Natural killer cell treated with Interleukin-12 subunit alpha and Interleukin-12 subunit beta and Interleukin-15 and Interleukin-18, amount 100 ng/mL, for 72 hours (primary cell): ENCODE results near the gene LRRK1. TPM values are rescaled to one million over a fixed set of nuclear protein-coding genes. Genes with fewer than 3 reads are reported as not detected.
"Not testable (repeated sequence)": the region's sequence is repeated elsewhere in the genome, so short reads cannot be mapped to it uniquely, and the experiment has no call there.

Source experiments
- ATAC-seq, 2 donors: fragments of 150-1000 bp; cut with Tn5 transposase in 1 of 2; sonication (Bioruptor Pico), chemical (Tn5 transposase) in 1 of 2; 2 replicates each; pipeline ENCODE4 v1.10.0; 2021
- DNase-seq: peaks from one replicate; pipeline ENCODE4 v3.0.0; 2022; ENCODE audit warnings: low spot score
- H3K27ac Mint-ChIP-seq, 2 donors: 1 replicate in 1 of 2; 2 replicates in 1 of 2; pipeline ENCODE4 v1.8.0; 2022; ENCODE audit warnings: mixed read lengths in 2 of 2, mild to moderate bottlenecking in 1 of 2, moderate library complexity in 1 of 2
- H3K27me3 Mint-ChIP-seq, 2 donors: 1 replicate in 1 of 2; 2 replicates in 1 of 2; pipeline ENCODE4 v1.8.0; 2022; ENCODE audit warnings: mixed read lengths in 2 of 2
- H3K36me3 Mint-ChIP-seq: one replicate; pipeline ENCODE4 v1.8.0; 2022; ENCODE audit warnings: mixed read lengths
- H3K4me1 Mint-ChIP-seq, 2 donors: 1 replicate in 1 of 2; 2 replicates in 1 of 2; pipeline ENCODE4 v1.8.0; 2022; ENCODE audit warnings: low read depth in 2 of 2, mixed read lengths in 2 of 2, mild to moderate bottlenecking in 1 of 2
- H3K4me3 Mint-ChIP-seq: one replicate; pipeline ENCODE4 v1.8.0; 2022; ENCODE audit warnings: mixed read lengths
- H3K9me3 Mint-ChIP-seq: 2 replicates; pipeline ENCODE4 v1.8.0; 2022; ENCODE audit warnings: mixed read lengths
- total RNA-seq, 2 donors: library from RNA; stranded (reverse); gene quantifications; one replicate each; pipeline ENCODE4 v1.2.3, GENCODE V29; 2022

Gene LRRK1
- total RNA-seq, 2 donors from 2014 or later, result 0.17 to 0.70 TPM

- H3K27ac Mint-ChIP-seq, result peak overlapping the region in 1 of 2 donors; percentile 19
- H3K9me3 Mint-ChIP-seq, result no peaks in the 10 kb centered on the region
- no peaks in the 10 kb centered on the region for H3K36me3 Mint-ChIP-seq
- DNase-seq (no peak), ATAC-seq (no peak)
- no peak overlapping the region for H3K4me3 Mint-ChIP-seq
- H3K27me3 Mint-ChIP-seq, result peaks cover 6 to 8% of the 10 kb centered on the region in 2 donors
- no peaks in the 10 kb centered on the region for H3K4me1 Mint-ChIP-seq
These were observed 151.5 kb downstream of the LRRK1 start for GRCh38 chr15:101070502-101071273.

- Mint-ChIP-seq H3K4me1 (no peaks in the 10 kb centered on the region), H3K4me3 (no peak overlapping the region), H3K36me3 (no peaks in the 10 kb centered on the region), H3K27me3 (peaks cover 7 to 8% of the 10 kb centered on the region in 2 donors), H3K9me3 (no peaks in the 10 kb centered on the region), H3K27ac (no peak overlapping the region)
- no peak for ATAC-seq
- DNase-seq, result no peak
These were observed 152.5 kb downstream of the LRRK1 start for GRCh38 chr15:101071651-101072050.

DNA sequence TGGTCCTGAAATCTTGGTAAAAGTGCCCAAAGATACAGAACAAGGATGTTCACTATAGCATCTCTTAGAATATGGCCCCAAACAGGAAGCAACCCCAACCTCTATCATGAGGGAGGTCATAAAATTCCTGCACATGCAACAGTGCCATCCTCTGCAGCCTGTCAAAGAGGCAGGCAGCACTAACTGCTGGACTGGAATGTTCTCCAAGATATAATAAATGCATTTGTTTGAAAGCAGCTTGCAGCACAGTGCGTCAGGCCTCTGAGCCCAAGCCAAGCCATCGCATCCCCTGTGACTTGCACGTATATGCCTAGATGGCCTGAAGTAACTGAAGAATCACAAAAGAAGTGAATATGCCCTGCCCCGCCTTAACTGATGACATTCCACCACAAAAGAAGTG lies 153.1 kb downstream of the LRRK1 start:
- not testable (repeated sequence) for ATAC-seq, H3K4me1 Mint-ChIP-seq, H3K9me3 Mint-ChIP-seq, H3K27me3 Mint-ChIP-seq, DNase-seq, H3K36me3 Mint-ChIP-seq, H3K27ac Mint-ChIP-seq, H3K4me3 Mint-ChIP-seq

GRCh38 chr15:101077806-101078668 lies 158.9 kb downstream of the LRRK1 start:
- H3K27ac Mint-ChIP-seq, H3K4me1 Mint-ChIP-seq, ATAC-seq: not testable (repeated sequence)

DNA sequence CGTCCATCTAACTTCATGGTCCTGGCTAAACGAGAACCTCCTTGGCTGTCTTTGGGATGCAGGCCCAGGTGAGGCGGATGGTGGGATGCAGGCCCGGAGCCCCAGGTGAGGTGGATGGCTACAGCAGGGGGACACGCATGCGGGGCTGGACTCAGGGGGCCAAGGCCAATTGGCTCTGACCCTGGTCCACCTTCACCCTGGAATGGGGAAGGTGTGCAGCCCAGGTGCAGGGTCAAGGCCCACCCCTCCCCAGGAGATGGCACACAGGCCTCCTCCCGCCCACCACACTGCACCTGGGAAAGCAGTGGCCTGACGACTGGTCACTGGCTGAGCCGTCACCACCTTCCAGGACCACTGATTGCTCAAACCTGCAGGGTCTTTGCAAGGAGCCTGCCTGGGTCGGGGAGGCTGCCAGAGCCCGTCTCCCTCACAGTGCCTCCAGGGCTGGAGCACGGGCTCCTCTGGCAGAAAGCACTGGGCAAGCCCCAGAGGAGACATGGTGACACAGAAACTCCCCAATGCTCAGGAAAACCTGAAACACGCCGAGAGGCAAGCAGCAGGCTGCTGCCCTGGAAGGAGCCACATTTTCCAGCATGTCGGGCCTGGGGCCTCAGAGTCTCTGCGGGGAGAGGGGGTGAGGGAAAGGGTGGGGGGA lies 159.6 kb downstream of the LRRK1 start:
- no peaks in the 10 kb centered on the region for H3K4me1 Mint-ChIP-seq
- DNase-seq, result peak; percentile 48
- no peaks in the 10 kb centered on the region for H3K9me3 Mint-ChIP-seq

More at GRCh38 chr15:101077806-101078668, 158.9 kb downstream of the LRRK1 start:
- DNase-seq, result peak; percentile 15
- H3K9me3 Mint-ChIP-seq, H3K27me3 Mint-ChIP-seq, H3K4me3 Mint-ChIP-seq, H3K36me3 Mint-ChIP-seq: not testable (repeated sequence)

DNA sequence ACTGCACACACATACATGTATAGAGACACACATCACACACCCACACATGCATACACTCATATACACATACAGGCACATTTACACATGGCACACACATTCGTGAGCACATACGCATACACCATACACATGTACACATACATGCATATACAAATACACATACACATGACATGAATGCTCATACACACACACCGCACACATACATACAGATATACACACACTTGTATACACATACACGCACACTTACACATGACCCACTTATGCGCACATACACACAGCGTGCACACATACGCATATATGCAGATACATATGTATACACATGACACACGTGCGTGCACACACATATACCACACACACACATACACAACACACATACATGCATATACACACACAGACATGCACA lies 162.7 kb downstream of the LRRK1 start:
- H3K27ac Mint-ChIP-seq, result no peak overlapping the region

More for the DNA sequence above, 159.6 kb downstream of the LRRK1 start:
- Mint-ChIP-seq H3K4me3 (no peak overlapping the region), H3K36me3 (no peaks in the 10 kb centered on the region), H3K27me3 (peaks cover 2 to 5% of the 10 kb centered on the region in 2 donors), H3K27ac (no peak overlapping the region)
- ATAC-seq, result no peak

GRCh38 chr15:101083336-101084045 lies 164.3 kb downstream of the LRRK1 start:
- H3K27me3 Mint-ChIP-seq, result no peaks in the 10 kb centered on the region
- no peaks in the 10 kb centered on the region for H3K36me3 Mint-ChIP-seq
- H3K4me1 Mint-ChIP-seq, result no peaks in the 10 kb centered on the region
- no peak overlapping the region for H3K27ac Mint-ChIP-seq
- DNase-seq (peak; percentile 53), ATAC-seq (no peak)
- no peak overlapping the region for H3K4me3 Mint-ChIP-seq
- no peaks in the 10 kb centered on the region for H3K9me3 Mint-ChIP-seq

More for the DNA sequence above, 162.7 kb downstream of the LRRK1 start:
- DNase-seq (peak; percentile 23), ATAC-seq (no peak)
- Mint-ChIP-seq H3K27me3 (no peaks in the 10 kb centered on the region), H3K4me1 (no peaks in the 10 kb centered on the region), H3K36me3 (no peaks in the 10 kb centered on the region), H3K9me3 (no peaks in the 10 kb centered on the region), H3K4me3 (no peak overlapping the region)

DNA sequence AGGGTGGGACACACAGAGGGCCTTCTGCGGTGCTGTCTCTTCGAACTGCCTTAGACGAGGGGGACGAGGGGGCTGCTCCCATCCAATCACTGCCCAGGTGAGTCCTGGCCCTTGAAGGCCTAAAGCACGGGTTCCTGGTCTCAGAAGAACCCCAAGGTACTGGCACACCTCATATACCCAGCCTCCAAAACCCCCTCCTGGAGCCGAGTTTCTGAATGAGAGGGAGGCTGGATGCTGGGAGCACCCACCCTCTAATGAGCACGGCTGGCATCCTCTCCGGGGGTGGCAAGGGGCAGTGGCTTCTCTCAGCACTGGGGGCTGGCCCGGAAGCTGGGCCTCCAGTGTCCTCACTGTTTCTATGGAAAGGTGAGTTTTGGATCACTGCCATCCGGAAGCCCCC lies 165.6 kb downstream of the LRRK1 start:
- no peaks in the 10 kb centered on the region for H3K9me3 Mint-ChIP-seq
- peaks cover 0 to 4% of the 10 kb centered on the region in 2 donors for H3K4me1 Mint-ChIP-seq
- H3K27ac Mint-ChIP-seq, result no peak overlapping the region
- no peaks in the 10 kb centered on the region for H3K36me3 Mint-ChIP-seq
- no peak for ATAC-seq
- DNase-seq, result peak; percentile 44
- H3K27me3 Mint-ChIP-seq, result no peaks in the 10 kb centered on the region
- H3K4me3 Mint-ChIP-seq, result no peak overlapping the region

DNA sequence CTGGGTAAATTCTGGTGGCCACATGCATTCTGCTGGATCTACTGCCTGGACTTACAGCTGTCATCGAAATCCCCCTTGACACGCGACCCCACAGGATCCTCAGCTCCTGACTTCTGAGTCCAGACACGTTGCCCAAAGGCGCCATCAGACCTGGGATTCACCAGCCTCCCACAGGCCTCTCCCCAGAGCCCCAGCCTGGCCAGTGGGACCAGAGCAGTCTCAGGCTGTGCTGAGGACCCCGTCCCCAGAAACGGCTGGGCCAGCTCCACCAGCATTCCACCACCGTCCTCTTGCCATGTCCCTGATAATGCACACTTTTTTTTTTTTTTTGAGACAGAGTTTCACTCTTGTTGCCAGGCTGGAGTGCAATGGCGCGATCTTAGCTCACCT lies 166.1 kb downstream of the LRRK1 start:
- no peak for ATAC-seq
- Mint-ChIP-seq H3K36me3 (no peaks in the 10 kb centered on the region), H3K27ac (no peak overlapping the region), H3K27me3 (no peaks in the 10 kb centered on the region), H3K4me3 (no peak overlapping the region), H3K9me3 (no peaks in the 10 kb centered on the region), H3K4me1 (peaks cover 0 to 7% of the 10 kb centered on the region in 2 donors)
- DNase-seq, result peak; percentile 45

DNA sequence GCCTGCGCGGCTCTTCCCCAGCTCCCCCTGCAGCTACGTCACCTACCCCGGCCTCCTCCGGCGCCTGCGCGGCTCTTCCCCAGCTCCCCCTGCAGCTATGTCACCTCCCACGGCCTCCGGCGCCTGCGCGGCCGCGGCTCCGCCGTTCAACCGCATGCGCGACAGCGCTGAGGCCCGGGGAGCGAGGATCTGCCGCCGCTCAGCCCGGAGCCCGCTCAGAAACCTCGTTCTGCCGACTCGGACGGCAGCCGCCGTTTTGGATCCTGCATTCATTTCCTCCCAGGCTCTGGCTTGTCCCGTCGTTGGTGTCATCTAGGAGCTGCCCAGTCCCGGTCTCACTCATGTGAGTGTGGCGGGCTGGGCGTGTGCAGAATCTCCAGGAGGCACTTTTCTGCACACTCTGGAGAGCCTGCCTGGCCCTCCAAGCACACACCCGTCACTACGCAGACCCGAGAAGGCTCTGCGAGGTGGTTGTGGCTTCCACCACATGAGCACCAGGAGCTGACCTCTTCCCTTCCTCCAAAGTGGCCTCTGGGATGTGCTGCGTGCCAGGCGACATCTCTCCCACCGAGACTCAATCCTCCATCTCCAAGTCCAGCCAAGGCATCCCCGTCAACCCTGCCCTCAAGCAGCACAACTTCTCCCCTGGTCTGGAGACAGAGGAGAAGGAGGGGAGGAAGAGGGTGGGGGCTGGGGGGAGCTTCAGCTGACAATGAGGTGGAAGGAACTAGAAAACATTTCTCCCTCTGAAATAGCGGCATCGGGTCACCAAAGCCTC lies 167.4 kb downstream of the LRRK1 start:
- no peak for ATAC-seq
- H3K4me3 Mint-ChIP-seq, result no peak overlapping the region
- no peaks in the 10 kb centered on the region for H3K27me3 Mint-ChIP-seq
- DNase-seq, result peak; percentile 44
- H3K4me1 Mint-ChIP-seq, result peaks cover 0 to 7% of the 10 kb centered on the region in 2 donors
- no peak overlapping the region for H3K27ac Mint-ChIP-seq
- H3K36me3 Mint-ChIP-seq, result no peaks in the 10 kb centered on the region
- H3K9me3 Mint-ChIP-seq, result no peaks in the 10 kb centered on the region

DNA sequence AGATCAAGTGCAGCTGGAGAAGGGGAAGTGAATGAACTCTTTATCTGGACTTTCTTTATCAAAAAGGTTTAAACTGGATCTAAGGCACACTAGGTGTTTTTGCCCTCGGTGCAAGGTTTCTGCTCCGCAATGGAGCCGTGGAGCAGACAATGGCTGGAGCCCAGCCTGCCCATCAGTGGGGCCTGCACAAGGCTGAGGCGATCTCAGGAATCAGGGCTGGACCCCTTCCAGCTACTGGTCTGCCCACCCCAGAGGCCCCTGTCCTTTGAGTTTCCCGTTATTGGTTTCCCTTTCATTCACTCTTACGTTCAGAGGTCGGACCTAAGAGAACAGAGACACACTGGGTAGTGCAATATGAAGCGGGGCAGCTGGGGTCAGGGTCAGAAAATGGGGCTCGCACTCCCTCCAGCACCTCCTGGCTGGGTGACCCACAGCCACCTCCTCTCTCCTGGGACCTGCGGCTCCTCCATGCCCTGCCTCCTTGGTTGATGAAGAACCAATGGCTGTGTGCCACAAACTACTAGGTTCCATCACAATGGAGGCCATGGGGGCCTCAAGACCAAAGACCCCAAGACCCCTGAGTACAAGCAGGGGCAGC lies 168.1 kb downstream of the LRRK1 start:
- H3K9me3 Mint-ChIP-seq, result no peaks in the 10 kb centered on the region
- H3K27me3 Mint-ChIP-seq, result no peaks in the 10 kb centered on the region
- no peak overlapping the region for H3K4me3 Mint-ChIP-seq
- no peak overlapping the region for H3K27ac Mint-ChIP-seq
- ATAC-seq, result no peak
- H3K36me3 Mint-ChIP-seq, result no peaks in the 10 kb centered on the region
- H3K4me1 Mint-ChIP-seq, result peaks cover 0 to 7% of the 10 kb centered on the region in 2 donors
- DNase-seq, result peak; percentile 40

DNA sequence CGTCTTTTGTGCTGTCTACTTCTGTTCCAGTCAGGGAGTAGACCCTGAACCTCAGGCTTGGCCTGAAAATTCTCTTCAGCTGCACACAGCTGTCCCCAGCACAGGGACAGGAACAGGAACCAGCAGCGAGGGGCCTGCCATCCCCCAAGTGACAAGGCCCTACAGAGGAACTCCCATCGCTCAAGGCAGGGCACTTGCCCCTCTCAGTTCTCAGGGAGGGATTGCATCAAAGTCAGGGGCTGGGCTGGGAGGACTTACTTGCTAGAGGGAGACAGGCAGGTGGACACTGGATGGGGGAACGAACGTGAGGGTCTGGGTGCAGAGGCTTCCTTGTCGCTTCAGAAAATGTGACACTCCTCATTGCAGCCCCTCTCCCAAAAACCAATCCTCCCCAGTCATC lies 169.1 kb downstream of the LRRK1 start:
- H3K4me3 Mint-ChIP-seq, result no peak overlapping the region
- no peak for ATAC-seq

More for the DNA sequence above, 169.1 kb downstream of the LRRK1 start:
- Mint-ChIP-seq H3K4me1 (peaks cover 0 to 7% of the 10 kb centered on the region in 2 donors), H3K27me3 (no peaks in the 10 kb centered on the region), H3K9me3 (no peaks in the 10 kb centered on the region), H3K27ac (no peak overlapping the region), H3K36me3 (no peaks in the 10 kb centered on the region)
- DNase-seq, result peak; percentile 58
